ENCODE data around the gene STPG4. TPM values are rescaled to one million over a fixed set of nuclear protein-coding genes. Genes with fewer than 3 reads are reported as not detected.

Gene STPG4
- total RNA-seq, 1 donor from 2014 or later = not detected

GRCh38 chr2:47095349-47096020 is 59.6 kb downstream of the STPG4 start:
- peaks cover 0 to 5% (median 0%) of the 10 kb centered on the region in 3 donors for H3K4me1 ChIP-seq (ENCODE audit: control insufficient read depth in 3 of 3, insufficient read depth in 3 of 3, low read length in 3 of 3)
- no peaks in the 10 kb centered on the region for H3K36me3 ChIP-seq (ENCODE audit: control insufficient read depth in 3 of 3, insufficient read depth in 3 of 3, low read length in 3 of 3)
- H3K4me3 ChIP-seq (ENCODE audit: low read length in 3 of 3) = no peak overlapping the region
- H3K9me3 ChIP-seq (ENCODE audit: control insufficient read depth in 3 of 3, low read length in 3 of 3) = no peaks in the 10 kb centered on the region
- no peaks in the 10 kb centered on the region for H3K27me3 ChIP-seq (ENCODE audit: control insufficient read depth in 3 of 3, insufficient read depth in 3 of 3, low read length in 3 of 3)
- H3K27ac ChIP-seq (ENCODE audit: low read depth, low read length) = no peak overlapping the region
- H3K9ac ChIP-seq (ENCODE audit: low read depth in 1 of 3, low read length in 3 of 3) = no peak overlapping the region

- Histone ChIP-seq H3K36me3 (ENCODE audit: control insufficient read depth in 3 of 3, insufficient read depth in 3 of 3, low read length in 3 of 3) (no peaks in the 10 kb centered on the region), H3K9me3 (ENCODE audit: control insufficient read depth in 3 of 3, low read length in 3 of 3) (no peaks in the 10 kb centered on the region), H3K27ac (ENCODE audit: low read depth, low read length) (no peak overlapping the region), H3K9ac (ENCODE audit: low read depth in 1 of 3, low read length in 3 of 3) (no peak overlapping the region), H3K4me1 (ENCODE audit: control insufficient read depth in 3 of 3, insufficient read depth in 3 of 3, low read length in 3 of 3) (peaks cover 0 to 5% (median 4%) of the 10 kb centered on the region in 3 donors), H3K27me3 (ENCODE audit: control insufficient read depth in 3 of 3, insufficient read depth in 3 of 3, low read length in 3 of 3) (no peaks in the 10 kb centered on the region), H3K4me3 (ENCODE audit: low read length in 3 of 3) (no peak overlapping the region)
Measured at GRCh38 chr2:47094511-47095142, 60.5 kb downstream of the STPG4 start.

- Histone ChIP-seq H3K36me3 (ENCODE audit: control insufficient read depth in 3 of 3, insufficient read depth in 3 of 3, low read length in 3 of 3) (no peaks in the 10 kb centered on the region), H3K4me3 (ENCODE audit: low read length in 3 of 3) (no peak overlapping the region), H3K4me1 (ENCODE audit: control insufficient read depth in 3 of 3, insufficient read depth in 3 of 3, low read length in 3 of 3) (peaks cover 7 to 12% (median 10%) of the 10 kb centered on the region in 3 donors), H3K27ac (ENCODE audit: low read depth, low read length) (no peak overlapping the region), H3K27me3 (ENCODE audit: control insufficient read depth in 3 of 3, insufficient read depth in 3 of 3, low read length in 3 of 3) (no peaks in the 10 kb centered on the region), H3K9me3 (ENCODE audit: control insufficient read depth in 3 of 3, low read length in 3 of 3) (no peaks in the 10 kb centered on the region), H3K9ac (ENCODE audit: low read depth in 1 of 3, low read length in 3 of 3) (no peak overlapping the region)
Measured at GRCh38 chr2:47093626-47094025, 61.5 kb downstream of the STPG4 start.

GRCh38 chr2:47092465-47092864 is 62.6 kb downstream of the STPG4 start:
- Histone ChIP-seq H3K27ac (ENCODE audit: low read depth, low read length) (no peak overlapping the region), H3K4me1 (ENCODE audit: control insufficient read depth in 3 of 3, insufficient read depth in 3 of 3, low read length in 3 of 3) (peaks cover 14 to 18% (median 17%) of the 10 kb centered on the region in 3 donors), H3K4me3 (ENCODE audit: low read length in 3 of 3) (no peak overlapping the region), H3K9me3 (ENCODE audit: control insufficient read depth in 3 of 3, low read length in 3 of 3) (no peaks in the 10 kb centered on the region), H3K27me3 (ENCODE audit: control insufficient read depth in 3 of 3, insufficient read depth in 3 of 3, low read length in 3 of 3) (no peaks in the 10 kb centered on the region), H3K9ac (ENCODE audit: low read depth in 1 of 3, low read length in 3 of 3) (no peak overlapping the region), H3K36me3 (ENCODE audit: control insufficient read depth in 3 of 3, insufficient read depth in 3 of 3, low read length in 3 of 3) (no peaks in the 10 kb centered on the region)

GRCh38 chr2:47091118-47091517 is 64.0 kb downstream of the STPG4 start:
- no peaks in the 10 kb centered on the region for H3K9me3 ChIP-seq (ENCODE audit: control insufficient read depth in 3 of 3, low read length in 3 of 3)
- no peaks in the 10 kb centered on the region for H3K27me3 ChIP-seq (ENCODE audit: control insufficient read depth in 3 of 3, insufficient read depth in 3 of 3, low read length in 3 of 3)
- H3K4me3 ChIP-seq (ENCODE audit: low read length in 3 of 3) = no peak overlapping the region
- no peak overlapping the region for H3K27ac ChIP-seq (ENCODE audit: low read depth, low read length)
- peaks cover 27 to 31% (median 29%) of the 10 kb centered on the region in 3 donors for H3K4me1 ChIP-seq (ENCODE audit: control insufficient read depth in 3 of 3, insufficient read depth in 3 of 3, low read length in 3 of 3)
- no peak overlapping the region for H3K9ac ChIP-seq (ENCODE audit: low read depth in 1 of 3, low read length in 3 of 3)
- H3K36me3 ChIP-seq (ENCODE audit: control insufficient read depth in 3 of 3, insufficient read depth in 3 of 3, low read length in 3 of 3) = no peaks in the 10 kb centered on the region

- H3K4me3 ChIP-seq (ENCODE audit: low read length in 3 of 3) = no peak overlapping the region
- peaks cover 31 to 36% (median 35%) of the 10 kb centered on the region in 3 donors for H3K4me1 ChIP-seq (ENCODE audit: control insufficient read depth in 3 of 3, insufficient read depth in 3 of 3, low read length in 3 of 3)
- H3K27me3 ChIP-seq (ENCODE audit: control insufficient read depth in 3 of 3, insufficient read depth in 3 of 3, low read length in 3 of 3) = no peaks in the 10 kb centered on the region
- H3K27ac ChIP-seq (ENCODE audit: low read depth, low read length) = peak overlapping the region; percentile 23
- no peaks in the 10 kb centered on the region for H3K36me3 ChIP-seq (ENCODE audit: control insufficient read depth in 3 of 3, insufficient read depth in 3 of 3, low read length in 3 of 3)
- no peaks in the 10 kb centered on the region for H3K9me3 ChIP-seq (ENCODE audit: control insufficient read depth in 3 of 3, low read length in 3 of 3)
- peak overlapping the region in 1 of 3 donors; percentile 9 for H3K9ac ChIP-seq (ENCODE audit: low read depth in 1 of 3, low read length in 3 of 3)
Measured at GRCh38 chr2:47089083-47089464, 66.0 kb downstream of the STPG4 start.

- peaks cover 34 to 41% (median 41%) of the 10 kb centered on the region in 3 donors for H3K4me1 ChIP-seq (ENCODE audit: control insufficient read depth in 3 of 3, insufficient read depth in 3 of 3, low read length in 3 of 3)
- no peaks in the 10 kb centered on the region for H3K27me3 ChIP-seq (ENCODE audit: control insufficient read depth in 3 of 3, insufficient read depth in 3 of 3, low read length in 3 of 3)
- no peaks in the 10 kb centered on the region for H3K36me3 ChIP-seq (ENCODE audit: control insufficient read depth in 3 of 3, insufficient read depth in 3 of 3, low read length in 3 of 3)
- H3K9ac ChIP-seq (ENCODE audit: low read depth in 1 of 3, low read length in 3 of 3) = peak overlapping the region in 1 of 3 donors; percentile 9
- H3K9me3 ChIP-seq (ENCODE audit: control insufficient read depth in 3 of 3, low read length in 3 of 3) = no peaks in the 10 kb centered on the region
- H3K27ac ChIP-seq (ENCODE audit: low read depth, low read length) = peak overlapping the region; percentile 23
- no peak overlapping the region for H3K4me3 ChIP-seq (ENCODE audit: low read length in 3 of 3)
Measured at GRCh38 chr2:47088371-47089082, 66.6 kb downstream of the STPG4 start.

- no peaks in the 10 kb centered on the region for H3K9me3 ChIP-seq (ENCODE audit: control insufficient read depth in 3 of 3, low read length in 3 of 3)
- H3K9ac ChIP-seq (ENCODE audit: low read depth in 1 of 3, low read length in 3 of 3) = no peak overlapping the region
- no peak overlapping the region for H3K4me3 ChIP-seq (ENCODE audit: low read length in 3 of 3)
- peak overlapping the region; percentile 60 for H3K27ac ChIP-seq (ENCODE audit: low read depth, low read length)
- H3K4me1 ChIP-seq (ENCODE audit: control insufficient read depth in 3 of 3, insufficient read depth in 3 of 3, low read length in 3 of 3) = peaks cover 44 to 49% (median 47%) of the 10 kb centered on the region in 3 donors
- H3K27me3 ChIP-seq (ENCODE audit: control insufficient read depth in 3 of 3, insufficient read depth in 3 of 3, low read length in 3 of 3) = no peaks in the 10 kb centered on the region
- H3K36me3 ChIP-seq (ENCODE audit: control insufficient read depth in 3 of 3, insufficient read depth in 3 of 3, low read length in 3 of 3) = no peaks in the 10 kb centered on the region
Measured at GRCh38 chr2:47087051-47087450, 68.1 kb downstream of the STPG4 start.

- Histone ChIP-seq H3K9ac (ENCODE audit: low read depth in 1 of 3, low read length in 3 of 3) (no peak overlapping the region), H3K27ac (ENCODE audit: low read depth, low read length) (peak overlapping the region; percentile 60), H3K27me3 (ENCODE audit: control insufficient read depth in 3 of 3, insufficient read depth in 3 of 3, low read length in 3 of 3) (no peaks in the 10 kb centered on the region), H3K36me3 (ENCODE audit: control insufficient read depth in 3 of 3, insufficient read depth in 3 of 3, low read length in 3 of 3) (no peaks in the 10 kb centered on the region), H3K4me1 (ENCODE audit: control insufficient read depth in 3 of 3, insufficient read depth in 3 of 3, low read length in 3 of 3) (peaks cover 44 to 49% (median 47%) of the 10 kb centered on the region in 3 donors), H3K9me3 (ENCODE audit: control insufficient read depth in 3 of 3, low read length in 3 of 3) (no peaks in the 10 kb centered on the region), H3K4me3 (ENCODE audit: low read length in 3 of 3) (no peak overlapping the region)
Measured at GRCh38 chr2:47086571-47086970, 68.5 kb downstream of the STPG4 start.

- no peak overlapping the region for H3K9ac ChIP-seq (ENCODE audit: low read depth in 1 of 3, low read length in 3 of 3)
- H3K4me3 ChIP-seq (ENCODE audit: low read length in 3 of 3) = no peak overlapping the region
- H3K9me3 ChIP-seq (ENCODE audit: control insufficient read depth in 3 of 3, low read length in 3 of 3) = no peaks in the 10 kb centered on the region
- H3K27ac ChIP-seq (ENCODE audit: low read depth, low read length) = peak overlapping the region; percentile 60
- peaks cover 44 to 49% (median 48%) of the 10 kb centered on the region in 3 donors for H3K4me1 ChIP-seq (ENCODE audit: control insufficient read depth in 3 of 3, insufficient read depth in 3 of 3, low read length in 3 of 3)
- H3K27me3 ChIP-seq (ENCODE audit: control insufficient read depth in 3 of 3, insufficient read depth in 3 of 3, low read length in 3 of 3) = no peaks in the 10 kb centered on the region
- H3K36me3 ChIP-seq (ENCODE audit: control insufficient read depth in 3 of 3, insufficient read depth in 3 of 3, low read length in 3 of 3) = no peaks in the 10 kb centered on the region
Measured at GRCh38 chr2:47086054-47086471, 69.0 kb downstream of the STPG4 start.
